GM19452 (cell line): ENCODE measurements around the gene METRN.
A peak's percentile ranks its signal among the peaks of the same experiment; 100 is the strongest.

Experiments
- ATAC-seq: cut with Tn5 transposase; IDR thresholded peaks from one replicate; pipeline ENCODE4 v1.9.1; 2021; ENCODE audit not compliant: unreplicated experiment

The METRN gene

DNA sequence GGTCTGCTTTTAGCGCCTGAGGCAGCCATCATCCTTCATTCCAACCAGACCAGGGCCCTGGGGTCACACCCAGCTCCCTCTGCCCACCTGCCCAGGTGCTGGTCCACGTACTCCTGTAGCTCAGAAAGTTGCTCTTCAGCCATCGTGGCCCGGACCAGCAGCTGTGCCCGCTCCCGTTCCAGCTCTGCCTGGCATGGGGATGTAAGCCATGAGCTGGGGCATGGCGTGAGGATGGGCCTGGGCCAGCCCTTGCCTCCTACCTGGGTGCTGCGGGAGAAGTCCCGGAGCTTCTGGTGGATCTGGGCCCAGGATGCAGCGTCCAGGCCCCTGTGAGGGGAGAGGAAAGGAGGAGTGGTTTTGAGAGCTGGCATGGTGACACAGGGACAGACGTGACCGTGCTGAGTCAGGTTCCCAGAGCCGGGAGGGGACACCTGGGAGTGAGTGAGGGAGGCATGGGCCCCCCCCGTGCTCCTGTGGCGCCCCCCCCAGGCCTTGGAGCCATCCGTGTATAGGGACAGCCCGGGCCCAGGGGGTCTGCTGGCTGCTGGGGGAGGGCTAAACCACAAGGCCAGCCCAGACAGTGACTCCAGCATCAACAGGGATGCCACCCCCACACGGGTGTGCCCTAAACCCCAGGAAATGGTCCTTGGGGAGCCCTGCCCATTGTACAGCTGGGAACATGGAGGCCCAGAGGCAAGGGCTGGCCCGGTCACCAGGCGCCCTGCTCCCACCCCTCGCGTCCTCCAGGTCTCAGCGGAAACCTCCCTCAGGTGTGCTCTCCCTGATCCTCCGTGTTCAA lies 8.1 kb downstream of the METRN start:
- no peak for ATAC-seq

DNA sequence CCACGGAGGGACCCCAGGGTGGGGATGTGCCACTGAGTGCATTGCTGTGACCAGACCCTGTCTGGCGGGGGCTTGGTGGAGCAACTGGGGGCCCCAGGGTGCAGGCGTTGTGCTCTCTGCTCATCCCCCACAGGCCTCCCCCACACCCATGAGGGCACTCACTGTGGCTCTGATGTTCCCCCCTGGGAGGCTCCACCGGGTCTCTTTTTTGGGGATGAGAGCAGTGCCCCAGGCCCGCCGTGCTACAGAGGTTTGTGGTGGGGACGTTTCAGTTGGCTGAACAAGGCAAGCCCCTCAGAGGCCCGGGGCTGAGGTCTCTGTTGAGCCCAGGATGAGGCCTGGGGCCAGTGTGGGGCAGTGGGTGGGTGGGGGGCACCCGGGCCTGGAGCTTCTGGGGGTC lies 8.8 kb downstream of the METRN start:
- ATAC-seq, result no peak

DNA sequence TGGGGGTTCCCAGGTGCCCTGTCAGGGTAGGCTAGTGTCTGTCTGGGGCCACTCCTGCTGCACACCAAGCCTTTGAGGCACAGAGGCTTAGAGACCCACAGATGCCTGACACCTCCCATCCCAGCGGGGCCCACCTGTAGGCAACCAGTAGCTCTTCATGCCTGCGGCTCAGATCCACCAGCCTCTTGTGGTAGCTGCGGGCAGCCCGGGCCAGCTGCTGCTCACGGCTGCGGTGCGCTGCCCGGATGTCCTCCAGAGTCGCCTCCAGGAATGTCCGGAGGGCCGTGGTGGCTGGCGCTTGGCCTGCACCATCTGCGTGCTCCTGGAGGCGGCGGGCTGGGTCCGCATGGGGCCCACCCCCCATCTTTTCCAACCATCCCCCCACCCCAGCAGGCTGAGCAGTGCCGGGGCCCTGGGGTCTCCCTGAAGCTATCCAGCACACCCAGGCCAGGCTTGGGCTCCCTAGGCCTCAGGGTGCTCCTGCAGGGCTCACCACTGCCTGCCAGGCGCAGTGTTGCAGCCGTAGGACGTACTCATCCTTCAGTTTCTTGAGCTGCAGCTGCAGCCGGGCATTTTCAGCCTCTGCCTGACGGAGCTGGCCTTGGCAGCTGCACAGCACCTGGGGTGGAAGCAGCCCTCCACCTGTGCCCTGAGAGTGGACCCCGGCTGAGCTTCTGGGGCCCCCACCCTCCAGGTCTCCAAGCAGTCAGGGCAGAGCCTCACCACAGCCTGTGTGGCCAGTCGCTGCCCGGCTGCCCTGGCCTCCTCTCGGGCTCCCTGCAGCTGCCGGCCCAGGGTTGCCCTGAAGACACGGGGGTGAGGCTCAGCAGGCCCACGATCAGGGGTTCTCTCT lies 9.5 kb downstream of the METRN start:
- no peak for ATAC-seq

DNA sequence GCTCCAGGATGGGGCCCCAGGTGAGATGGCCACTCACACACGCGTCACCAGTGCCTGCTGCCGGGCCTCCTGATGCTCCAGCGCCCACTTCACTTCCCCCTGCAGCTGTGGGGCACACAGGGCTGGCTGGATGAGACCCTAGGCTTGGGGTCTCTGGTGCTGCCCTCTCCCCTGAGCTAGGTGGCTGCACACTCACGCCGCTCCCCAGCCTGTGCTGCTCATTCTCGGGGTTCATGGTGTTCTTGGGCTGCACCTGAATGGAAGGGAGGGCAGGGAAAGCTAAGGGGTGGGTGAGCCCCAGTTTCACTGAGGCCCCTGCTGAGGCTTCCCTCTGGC lies 10.1 kb downstream of the METRN start:
- no peak for ATAC-seq

DNA sequence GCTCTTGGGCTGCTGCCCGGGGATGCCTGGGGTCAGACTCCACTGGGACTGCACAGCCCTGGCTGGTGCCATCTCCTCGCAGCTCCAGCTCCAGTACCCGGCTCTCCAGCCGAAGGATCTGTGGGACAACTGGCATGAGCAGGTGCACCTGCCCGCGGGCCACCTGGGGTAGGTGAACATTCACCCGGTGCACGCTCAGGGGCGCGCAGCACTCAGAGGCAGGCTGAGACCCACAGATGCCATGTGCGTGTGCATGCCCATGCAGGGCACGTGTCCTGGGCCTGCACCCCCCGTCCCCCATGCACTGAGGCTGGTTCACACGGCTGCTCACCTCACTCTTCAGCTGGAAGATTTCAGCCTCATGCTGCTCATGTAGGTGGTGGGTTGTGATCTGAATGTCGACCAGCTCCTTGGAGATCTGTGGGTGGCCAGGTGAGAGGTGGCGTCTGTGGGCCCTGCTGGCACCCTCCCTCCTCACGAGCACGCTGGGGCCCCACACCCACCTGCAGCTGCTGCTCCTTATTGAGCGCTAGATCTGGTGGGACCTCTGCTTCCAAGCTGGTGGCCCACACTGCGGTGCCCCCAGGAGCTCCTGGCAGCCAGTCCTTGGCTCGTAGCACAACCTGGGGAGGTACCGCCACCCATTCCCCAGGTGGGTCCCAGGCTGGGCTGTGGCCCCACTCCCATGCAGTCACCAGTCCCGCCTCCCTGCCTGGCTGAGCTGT lies 10.7 kb downstream of the METRN start:
- no peak for ATAC-seq

DNA sequence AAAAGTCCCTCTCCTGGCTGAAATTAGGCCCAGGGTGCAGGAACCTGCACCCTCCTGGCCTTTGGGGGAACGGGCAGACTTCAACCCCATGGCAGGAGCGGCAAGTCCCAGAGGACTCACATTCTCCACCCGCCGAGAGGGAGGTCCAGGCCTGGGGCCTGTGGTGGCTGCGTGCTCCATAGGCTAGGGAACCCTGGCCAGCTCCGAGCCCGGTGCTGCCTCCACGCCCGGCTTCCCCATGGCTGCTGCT lies 11.2 kb downstream of the METRN start:
- ATAC-seq, result no peak

DNA sequence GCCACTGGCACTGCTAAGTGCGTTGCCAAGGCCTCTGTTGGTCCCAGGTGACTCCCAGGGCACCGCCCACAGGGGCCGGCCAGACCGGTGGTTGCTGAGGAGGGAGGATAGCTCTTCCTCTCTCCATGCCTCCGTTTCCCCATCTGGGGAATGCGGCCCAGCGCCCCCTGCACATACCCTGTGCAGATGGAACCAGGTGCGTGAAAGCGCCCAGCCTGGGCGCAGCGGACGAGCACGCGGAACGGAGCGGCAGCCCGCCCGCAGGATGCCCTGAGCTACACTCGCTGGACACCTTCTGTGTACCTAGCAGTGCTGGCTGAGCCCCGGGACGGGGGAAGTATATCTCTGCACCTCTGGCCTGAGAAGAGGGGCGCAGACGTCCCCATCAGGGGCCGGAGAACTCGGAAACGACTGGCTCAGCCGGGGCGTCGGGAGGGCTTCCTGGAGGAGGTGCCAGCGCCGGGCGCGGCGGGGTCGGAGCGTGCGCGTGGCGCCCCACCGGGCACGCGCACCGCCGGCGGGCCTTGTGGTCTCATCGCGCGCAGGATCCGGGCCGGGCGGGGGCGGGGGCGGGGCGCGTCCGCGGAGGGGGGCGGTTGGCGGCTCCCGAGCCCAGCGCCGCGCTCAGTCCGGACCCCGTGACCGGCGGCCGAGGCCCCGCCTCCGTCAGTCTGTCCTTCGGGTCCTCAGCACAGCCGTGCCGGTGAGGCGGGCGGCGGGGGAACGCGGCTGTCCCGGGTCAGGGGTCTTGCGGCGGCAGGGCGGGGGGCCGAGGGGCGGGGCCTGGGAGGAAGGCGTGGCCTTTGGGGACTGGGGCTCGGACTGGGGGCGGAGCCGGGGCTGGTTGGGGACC lies 11.7 kb downstream of the METRN start, which contains the start of the genes CCDC78 and HAGHL:
Gene CCDC78 (minus strand): TSS at position 6 of the 853 bp plus-strand sequence. CDS start 76 bp downstream, outside the sequence.
Gene HAGHL (plus strand): TSS at position 669 of the 853 bp plus-strand sequence. CDS start 404 bp downstream, outside the sequence.
- ATAC-seq, result peak; percentile 36

DNA sequence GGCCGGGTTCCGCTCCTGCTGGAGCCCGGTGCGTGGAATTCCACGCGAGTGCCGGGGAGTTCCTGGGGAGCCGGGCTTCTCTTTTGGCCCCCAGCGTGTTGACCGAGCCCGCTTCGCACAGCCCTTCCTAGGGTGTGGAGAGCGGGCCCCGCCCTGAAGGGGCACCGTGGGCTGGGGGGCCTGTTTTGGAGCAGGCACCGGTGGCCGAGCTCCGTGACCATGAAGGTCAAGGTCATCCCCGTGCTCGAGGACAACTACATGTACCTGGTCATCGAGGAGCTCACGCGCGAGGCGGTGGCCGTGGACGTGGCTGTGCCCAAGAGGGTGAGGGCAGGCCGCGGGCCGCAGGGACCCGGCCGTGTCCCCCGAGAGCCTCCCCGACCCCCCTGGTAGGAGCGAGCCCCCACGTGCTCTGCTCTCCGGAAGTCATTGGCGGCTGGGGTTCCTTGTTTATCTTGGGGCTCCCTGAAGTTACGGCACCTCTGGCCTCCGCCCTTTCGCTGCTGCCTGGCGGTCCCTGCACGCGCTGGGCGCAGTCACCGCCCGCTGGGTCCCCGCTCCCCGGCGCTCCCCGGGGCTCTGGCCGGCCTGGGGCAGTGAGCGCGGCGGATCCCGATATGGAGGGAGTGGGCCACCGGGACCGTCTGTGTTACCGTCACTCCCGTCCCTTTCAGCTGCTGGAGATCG lies 12.5 kb downstream of the METRN start:
- ATAC-seq, result peak; percentile 3

DNA sequence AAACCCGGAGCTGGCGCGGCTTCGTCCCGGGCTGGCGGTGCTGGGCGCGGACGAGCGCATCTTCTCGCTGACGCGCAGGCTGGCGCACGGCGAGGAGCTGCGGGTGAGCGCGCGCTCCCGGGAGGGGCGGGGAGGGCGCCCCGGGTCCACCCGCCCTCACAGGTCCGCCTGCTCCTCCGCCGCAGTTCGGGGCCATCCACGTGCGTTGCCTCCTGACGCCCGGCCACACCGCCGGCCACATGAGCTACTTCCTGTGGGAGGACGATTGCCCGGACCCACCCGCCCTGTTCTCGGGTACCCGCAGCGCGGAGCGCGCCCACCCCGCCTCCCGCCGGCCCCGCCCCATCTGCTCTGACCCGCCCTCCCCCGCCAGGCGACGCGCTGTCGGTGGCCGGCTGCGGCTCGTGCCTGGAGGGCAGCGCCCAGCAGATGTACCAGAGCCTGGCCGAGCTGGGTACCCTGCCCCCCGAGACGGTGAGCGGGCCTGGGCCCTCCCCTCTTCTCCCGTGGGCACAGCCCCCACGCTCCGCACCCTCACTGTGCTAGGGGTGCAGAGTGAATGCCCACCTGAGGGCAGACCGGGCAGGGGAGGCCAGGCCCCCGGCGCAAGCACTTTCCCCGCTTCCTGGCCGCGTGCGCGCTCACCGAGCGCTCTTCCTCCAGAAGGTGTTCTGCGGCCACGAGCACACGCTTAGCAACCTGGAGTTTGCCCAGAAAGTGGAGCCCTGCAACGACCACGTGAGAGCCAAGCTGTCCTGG lies 13.4 kb downstream of the METRN start:
- ATAC-seq, result no peak

DNA sequence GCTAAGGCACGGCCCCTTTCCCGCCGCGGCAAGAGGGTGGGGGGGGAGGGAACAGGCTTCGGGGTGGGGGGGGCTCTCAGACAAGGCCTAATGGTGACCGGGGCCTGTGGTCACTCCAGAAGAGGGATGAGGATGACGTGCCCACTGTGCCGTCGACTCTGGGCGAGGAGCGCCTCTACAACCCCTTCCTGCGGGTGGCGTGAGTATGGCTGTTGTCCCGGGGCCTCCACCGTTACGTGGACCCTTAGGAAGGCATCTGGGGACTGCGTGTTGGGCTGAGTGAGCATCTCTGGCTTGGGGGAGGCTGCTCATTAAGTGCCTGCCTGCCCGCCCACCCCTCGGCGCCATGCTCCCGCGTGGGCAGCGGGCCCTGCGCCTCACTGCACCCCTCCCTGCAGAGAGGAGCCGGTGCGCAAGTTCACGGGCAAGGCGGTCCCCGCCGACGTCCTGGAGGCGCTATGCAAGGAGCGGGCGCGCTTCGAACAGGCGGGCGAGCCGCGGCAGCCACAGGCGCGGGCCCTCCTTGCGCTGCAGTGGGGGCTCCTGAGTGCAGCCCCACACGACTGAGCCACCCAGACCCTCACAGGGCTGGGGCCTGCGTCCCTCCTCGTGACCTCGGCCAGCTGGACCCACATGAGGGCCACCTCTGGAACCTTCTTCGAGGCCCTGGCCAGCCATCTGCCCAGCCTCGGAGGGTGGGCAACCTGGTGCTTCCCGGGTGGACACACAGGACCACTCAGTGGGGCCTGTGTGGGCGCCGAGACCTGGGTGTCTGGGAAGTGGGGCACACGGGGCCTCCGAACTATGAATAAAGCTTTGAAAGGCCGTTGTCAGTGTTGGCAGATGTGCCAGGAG lies 14.2 kb downstream of the METRN start:
- no peak for ATAC-seq

DNA sequence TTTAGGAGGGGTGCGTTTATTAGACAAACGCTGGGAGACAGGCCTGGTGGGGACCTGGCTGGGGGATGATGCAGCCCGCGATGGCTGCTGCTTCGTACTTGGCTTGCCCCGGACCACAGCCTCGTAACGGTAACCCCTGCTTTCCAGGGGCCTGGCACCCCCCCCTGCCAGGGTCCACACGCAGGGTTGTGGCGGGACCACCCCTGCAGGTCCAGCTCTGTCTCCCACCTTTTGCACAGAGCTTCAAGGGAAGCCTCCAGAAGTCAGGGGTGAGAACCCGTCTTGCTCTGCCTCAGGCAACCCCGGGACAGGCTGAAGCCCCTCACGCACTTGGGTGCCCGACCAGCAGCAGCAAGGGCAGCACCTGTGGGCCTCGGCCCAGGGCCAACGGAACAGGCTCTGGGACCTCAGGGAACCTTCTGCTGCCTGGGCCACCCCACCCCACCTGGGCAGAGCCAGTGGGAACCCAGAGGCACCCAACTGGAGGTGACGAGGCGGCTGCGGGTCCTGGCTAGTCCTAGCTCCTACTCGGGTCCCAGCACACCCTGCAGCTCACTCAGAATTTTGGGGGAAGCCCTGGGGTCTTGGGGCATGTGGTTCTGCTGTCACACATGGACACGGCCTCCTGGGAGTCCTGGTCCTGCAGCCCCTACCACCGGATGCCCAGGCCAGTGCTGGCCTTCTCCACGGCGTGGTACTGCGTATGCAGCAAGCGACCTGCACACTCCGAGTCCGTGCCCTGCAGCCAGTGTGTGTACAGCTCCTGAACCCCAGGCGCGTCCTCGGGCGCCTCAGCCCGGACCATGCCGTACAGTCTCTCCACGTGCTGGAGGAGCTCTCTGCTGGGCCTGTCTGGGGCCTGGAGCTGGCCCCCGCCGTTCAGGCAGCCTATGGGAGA lies 15.1 kb downstream of the METRN start:
- no peak for ATAC-seq

DNA sequence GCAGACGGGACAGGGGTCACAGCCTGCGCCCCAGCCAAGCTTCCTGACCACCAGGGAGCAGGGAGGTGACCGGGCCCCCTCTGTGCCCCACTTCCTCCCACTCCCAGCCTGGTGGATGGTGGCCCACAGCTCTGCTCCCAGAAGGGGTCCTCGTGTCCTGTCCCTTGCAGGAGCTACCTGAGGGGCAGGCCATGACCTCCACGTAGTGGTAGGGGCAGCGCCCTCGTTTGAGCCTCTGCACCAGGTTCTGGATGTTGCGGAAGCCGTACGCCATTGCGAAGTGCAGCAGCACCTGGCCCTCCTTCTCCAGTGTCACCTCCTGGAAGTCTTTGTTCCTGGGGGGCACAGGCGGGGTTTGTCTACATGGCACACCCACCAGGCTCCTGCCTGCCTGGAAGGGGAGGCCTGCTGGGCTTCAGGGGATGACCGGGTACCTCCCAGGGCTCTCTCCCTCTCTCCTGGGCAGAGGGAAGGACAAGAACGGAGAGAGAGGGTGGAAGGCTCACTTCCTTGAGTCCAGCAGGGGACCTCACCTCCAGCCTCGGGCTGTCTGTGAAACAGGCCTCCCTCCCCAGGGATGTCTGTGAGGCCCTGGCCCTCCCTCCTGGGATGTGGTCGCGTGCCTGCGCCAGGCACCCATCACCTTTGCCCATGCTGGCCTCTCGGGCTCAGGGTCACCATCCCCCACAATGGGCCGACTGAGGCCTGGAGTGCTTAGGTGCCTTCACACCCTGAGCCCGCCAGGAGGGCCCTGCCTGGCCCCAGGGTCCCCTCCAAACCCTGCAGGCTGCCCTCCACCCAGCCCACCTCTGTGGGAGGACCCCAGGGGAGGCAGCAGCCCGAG lies 16.0 kb downstream of the METRN start:
- ATAC-seq, result no peak

DNA sequence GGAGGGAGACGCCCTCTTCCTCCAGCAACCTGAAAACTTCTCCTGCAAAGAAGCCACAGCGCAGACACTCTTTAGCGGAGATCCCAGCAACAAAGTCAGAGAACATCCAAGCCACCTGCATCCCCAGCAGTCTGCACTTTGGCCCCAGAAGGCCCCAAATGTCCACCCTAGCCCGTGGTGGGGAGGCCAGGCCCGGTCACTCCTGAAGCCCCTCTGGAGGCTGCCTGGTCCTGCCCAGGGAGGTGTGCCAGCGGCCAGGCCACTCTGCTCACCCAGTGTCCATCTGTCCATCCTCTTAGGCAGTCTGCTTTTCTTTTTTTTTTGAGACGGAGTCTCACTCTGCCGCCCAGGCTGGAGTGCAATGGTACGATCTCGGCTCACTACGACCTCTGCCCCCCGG lies 17.4 kb downstream of the METRN start:
- no peak for ATAC-seq

DNA sequence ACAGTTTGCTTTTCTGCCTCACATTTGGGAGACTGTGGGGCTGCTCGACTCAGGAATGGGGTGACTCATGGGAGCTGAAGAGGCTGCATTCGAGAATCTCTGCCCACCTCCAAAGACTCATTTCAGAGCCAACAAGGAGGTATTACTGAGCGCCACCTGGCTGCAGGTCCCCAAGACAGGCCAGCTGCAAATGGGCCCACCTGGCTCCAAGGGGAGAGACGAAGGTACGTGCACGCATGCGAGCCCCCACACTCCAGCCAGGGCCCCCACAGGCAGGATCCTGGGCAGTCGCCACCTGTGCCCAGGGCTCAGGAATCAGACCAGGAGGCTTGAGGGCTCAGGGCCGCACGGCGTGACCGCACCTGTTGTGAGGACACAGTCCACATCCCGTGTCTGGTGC lies 18.0 kb downstream of the METRN start:
- no peak for ATAC-seq

DNA sequence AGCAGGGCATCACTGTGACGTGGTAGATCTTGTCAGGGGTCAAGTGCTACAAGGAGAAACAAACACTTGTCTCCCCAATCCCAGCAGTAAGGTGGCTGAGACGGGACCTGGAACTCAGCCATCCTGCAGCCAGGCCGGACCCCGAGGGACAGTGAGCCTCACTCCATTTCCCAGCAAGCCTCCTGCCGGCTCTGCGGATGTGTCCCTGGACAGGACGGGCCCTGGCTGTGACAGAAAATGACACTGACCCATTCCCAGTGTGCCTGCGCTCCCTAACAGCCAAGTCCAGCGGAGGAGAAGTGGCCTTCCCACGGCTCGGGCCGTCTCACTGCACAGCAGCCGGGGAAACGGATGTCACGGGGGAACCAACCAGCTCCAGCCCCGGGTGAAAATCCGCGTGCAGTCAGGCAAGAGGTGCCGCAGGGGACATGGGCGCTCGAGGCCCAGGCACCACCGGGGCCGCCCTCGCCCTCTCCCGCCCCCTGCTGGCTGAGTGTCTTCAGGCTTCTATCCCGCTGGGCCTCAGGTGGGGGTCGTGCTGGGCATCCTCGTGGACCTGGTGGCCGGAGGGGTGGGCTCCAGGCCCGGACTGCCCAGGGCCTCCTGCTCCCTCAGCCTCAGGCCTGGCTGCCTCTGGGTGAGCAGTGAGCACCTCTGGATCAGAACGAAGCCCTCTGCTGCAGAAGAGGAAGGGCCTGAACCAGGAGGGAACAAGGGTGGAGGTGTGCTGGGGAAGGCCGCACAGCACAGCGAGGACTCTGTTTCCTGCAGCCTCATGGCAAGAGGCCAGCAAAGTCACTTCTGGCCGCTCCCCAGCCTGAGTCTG lies 18.7 kb downstream of the METRN start:
- no peak for ATAC-seq
